ENCODE data around the gene IFNA16.
A peak's percentile ranks its signal among the peaks of the same experiment; 100 is the strongest.
"Not testable (repeated sequence)": the region's sequence is repeated elsewhere in the genome, so short reads cannot be mapped to it uniquely, and the experiment has no call there.

The IFNA16 gene

GRCh38 chr9:21194867-21195776 lies 22.0 kb downstream of the IFNA16 start:
- H3K4ac ChIP-seq (ENCODE audit: low read depth in 1 of 2, low read length in 2 of 2); H3K18ac ChIP-seq (ENCODE audit: low read depth in 1 of 2, low read length in 2 of 2); H4K8ac ChIP-seq (ENCODE audit: low read length); H3K4me1 ChIP-seq (ENCODE audit: control insufficient read depth, insufficient read depth, low read depth, low read length); H2BK15ac ChIP-seq (ENCODE audit: low read depth, poor library complexity, severe bottlenecking); H3K79me1 ChIP-seq (replicated peaks; ENCODE audit: low read length, poor library complexity, severe bottlenecking); H2AK5ac ChIP-seq (ENCODE audit: low read length, severe bottlenecking); H2BK120ac ChIP-seq (ENCODE audit: low read depth, low read length); H3K4me3 ChIP-seq (ENCODE audit: insufficient read depth in 1 of 2, low read depth in 1 of 2, low read length in 2 of 2); H4K91ac ChIP-seq (ENCODE audit: low read length); H2BK12ac ChIP-seq (ENCODE audit: low read length in 2 of 2); H2AFZ ChIP-seq (ENCODE audit: low read depth, low read length); H3K36me3 ChIP-seq (ENCODE audit: control insufficient read depth in 1 of 2, insufficient read depth in 2 of 2, low read depth in 1 of 2, low read length in 2 of 2); H3K14ac ChIP-seq (ENCODE audit: low read length in 2 of 2); H3K4me2 ChIP-seq (ENCODE audit: low read length, poor library complexity, severe bottlenecking); H2BK5ac ChIP-seq (ENCODE audit: low read depth, low read length, poor library complexity, severe bottlenecking); H3K9ac ChIP-seq (ENCODE audit: low read length); H3K23ac ChIP-seq (ENCODE audit: low read length in 2 of 2); H3K9me3 ChIP-seq (ENCODE audit: control insufficient read depth, low read length); H3K27ac ChIP-seq (ENCODE audit: low read length, poor library complexity, severe bottlenecking): not testable (repeated sequence)
- peaks cover 3 to 17% of the 10 kb centered on the region in 2 experiments for H3K27me3 ChIP-seq (ENCODE audit: control insufficient read depth in 1 of 2, insufficient read depth in 1 of 2, low read length in 2 of 2)
- DNase-seq, result peak; percentile 3
- WGBS, result 47% methylated on average over 1 of the region's 6 CpGs

- not testable (repeated sequence) for H3K36me3 ChIP-seq (ENCODE audit: control insufficient read depth in 1 of 2, insufficient read depth in 2 of 2, low read depth in 1 of 2, low read length in 2 of 2); H4K91ac ChIP-seq (ENCODE audit: low read length); H2BK120ac ChIP-seq (ENCODE audit: low read depth, low read length); H3K4me1 ChIP-seq (ENCODE audit: control insufficient read depth, insufficient read depth, low read depth, low read length); H3K23ac ChIP-seq (ENCODE audit: low read length in 2 of 2); DNase-seq; H3K79me1 ChIP-seq (replicated peaks; ENCODE audit: low read length, poor library complexity, severe bottlenecking); H3K4me3 ChIP-seq (ENCODE audit: insufficient read depth in 1 of 2, low read depth in 1 of 2, low read length in 2 of 2); H3K4ac ChIP-seq (ENCODE audit: low read depth in 1 of 2, low read length in 2 of 2); H2AK5ac ChIP-seq (ENCODE audit: low read length, severe bottlenecking); H3K27me3 ChIP-seq (ENCODE audit: control insufficient read depth in 1 of 2, insufficient read depth in 1 of 2, low read length in 2 of 2); H2BK5ac ChIP-seq (ENCODE audit: low read depth, low read length, poor library complexity, severe bottlenecking); H3K9ac ChIP-seq (ENCODE audit: low read length); H2AFZ ChIP-seq (ENCODE audit: low read depth, low read length); H3K27ac ChIP-seq (ENCODE audit: low read length, poor library complexity, severe bottlenecking); H3K9me3 ChIP-seq (ENCODE audit: control insufficient read depth, low read length); H3K14ac ChIP-seq (ENCODE audit: low read length in 2 of 2); H3K18ac ChIP-seq (ENCODE audit: low read depth in 1 of 2, low read length in 2 of 2); H3K4me2 ChIP-seq (ENCODE audit: low read length, poor library complexity, severe bottlenecking); H4K8ac ChIP-seq (ENCODE audit: low read length); H2BK15ac ChIP-seq (ENCODE audit: low read depth, poor library complexity, severe bottlenecking); H2BK12ac ChIP-seq (ENCODE audit: low read length in 2 of 2)
- WGBS, result no CpG with 5 or more reads among the region's 3 CpGs
Observed at GRCh38 chr9:21187487-21187886, 29.6 kb downstream of the IFNA16 start, which contains the start of gene IFNA4. IFNA4 (minus strand) TSS chr9:21187587; CDS start chr9:21187531, 56 bp downstream.

- H4K91ac ChIP-seq (ENCODE audit: low read length); H3K79me1 ChIP-seq (replicated peaks; ENCODE audit: low read length, poor library complexity, severe bottlenecking); H3K23ac ChIP-seq (ENCODE audit: low read length in 2 of 2); H4K8ac ChIP-seq (ENCODE audit: low read length); H3K36me3 ChIP-seq (ENCODE audit: control insufficient read depth in 1 of 2, insufficient read depth in 2 of 2, low read depth in 1 of 2, low read length in 2 of 2); H2BK120ac ChIP-seq (ENCODE audit: low read depth, low read length); H3K14ac ChIP-seq (ENCODE audit: low read length in 2 of 2); H3K27ac ChIP-seq (ENCODE audit: low read length, poor library complexity, severe bottlenecking); H2AK5ac ChIP-seq (ENCODE audit: low read length, severe bottlenecking); H2BK15ac ChIP-seq (ENCODE audit: low read depth, poor library complexity, severe bottlenecking); H3K4me1 ChIP-seq (ENCODE audit: control insufficient read depth, insufficient read depth, low read depth, low read length); H2AFZ ChIP-seq (ENCODE audit: low read depth, low read length); H2BK12ac ChIP-seq (ENCODE audit: low read length in 2 of 2); H3K4me2 ChIP-seq (ENCODE audit: low read length, poor library complexity, severe bottlenecking); H2BK5ac ChIP-seq (ENCODE audit: low read depth, low read length, poor library complexity, severe bottlenecking); H3K18ac ChIP-seq (ENCODE audit: low read depth in 1 of 2, low read length in 2 of 2); H3K9me3 ChIP-seq (ENCODE audit: control insufficient read depth, low read length); H3K4me3 ChIP-seq (ENCODE audit: insufficient read depth in 1 of 2, low read depth in 1 of 2, low read length in 2 of 2); H3K9ac ChIP-seq (ENCODE audit: low read length); H3K4ac ChIP-seq (ENCODE audit: low read depth in 1 of 2, low read length in 2 of 2): not testable (repeated sequence)
- peaks cover 5 to 12% of the 10 kb centered on the region in 2 experiments for H3K27me3 ChIP-seq (ENCODE audit: control insufficient read depth in 1 of 2, insufficient read depth in 1 of 2, low read length in 2 of 2)
- 35% methylated on average over 2 of the region's 4 CpGs for WGBS
- DNase-seq, result peak; percentile 5
Observed at GRCh38 chr9:21182810-21183736, 34.0 kb downstream of the IFNA16 start.

DNA sequence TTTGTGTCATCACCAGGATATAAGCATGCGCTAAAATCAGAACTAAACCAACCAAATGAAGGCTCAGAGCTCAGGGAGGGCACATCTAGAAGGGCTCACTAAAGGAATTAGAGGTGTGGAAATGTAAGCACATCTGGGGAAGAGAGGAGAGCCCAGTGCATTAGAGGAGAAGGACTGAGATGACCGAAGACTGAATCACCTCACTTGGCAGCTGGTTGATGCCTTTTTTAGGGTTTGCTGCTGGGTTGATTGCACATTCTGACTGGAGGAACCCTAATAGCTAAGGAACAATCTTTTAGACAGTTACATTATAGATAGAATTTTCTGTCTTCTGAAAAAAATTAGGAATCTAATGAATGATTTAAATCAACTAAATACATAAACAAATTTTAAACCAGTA lies 42.4 kb downstream of the IFNA16 start:
- Histone ChIP-seq H3K36me3 (ENCODE audit: control insufficient read depth in 1 of 2, insufficient read depth in 2 of 2, low read depth in 1 of 2, low read length in 2 of 2) (no peaks in the 10 kb centered on the region), H2BK12ac (ENCODE audit: low read length in 2 of 2) (no peak overlapping the region), H2AK5ac (ENCODE audit: low read length, severe bottlenecking) (no peak overlapping the region), H3K18ac (ENCODE audit: low read depth in 1 of 2, low read length in 2 of 2) (no peak overlapping the region), H3K27ac (ENCODE audit: low read length, poor library complexity, severe bottlenecking) (no peak overlapping the region), H4K91ac (ENCODE audit: low read length) (no peak overlapping the region), H4K8ac (ENCODE audit: low read length) (no peak overlapping the region), H3K4ac (ENCODE audit: low read depth in 1 of 2, low read length in 2 of 2) (no peak overlapping the region), H3K4me3 (ENCODE audit: insufficient read depth in 1 of 2, low read depth in 1 of 2, low read length in 2 of 2) (no peak overlapping the region), H3K79me1 (replicated peaks; ENCODE audit: low read length, poor library complexity, severe bottlenecking) (no peaks in the 10 kb centered on the region), H2AFZ (ENCODE audit: low read depth, low read length) (no peak overlapping the region), H3K23ac (ENCODE audit: low read length in 2 of 2) (no peak overlapping the region), H2BK15ac (ENCODE audit: low read depth, poor library complexity, severe bottlenecking) (no peak overlapping the region), H3K9ac (ENCODE audit: low read length) (no peak overlapping the region), H3K9me3 (ENCODE audit: control insufficient read depth, low read length) (no peaks in the 10 kb centered on the region), H2BK5ac (ENCODE audit: low read depth, low read length, poor library complexity, severe bottlenecking) (no peak overlapping the region), H3K4me1 (ENCODE audit: control insufficient read depth, insufficient read depth, low read depth, low read length) (no peaks in the 10 kb centered on the region), H3K14ac (ENCODE audit: low read length in 2 of 2) (no peak overlapping the region), H3K27me3 (ENCODE audit: control insufficient read depth in 1 of 2, insufficient read depth in 1 of 2, low read length in 2 of 2) (peaks cover 4 to 12% of the 10 kb centered on the region in 2 experiments), H2BK120ac (ENCODE audit: low read depth, low read length) (no peak overlapping the region), H3K4me2 (ENCODE audit: low read length, poor library complexity, severe bottlenecking) (no peak overlapping the region)
- 100% methylated on average over 2 of the region's 2 CpGs for WGBS
- DNase-seq, result no peak

All from mesenchymal stem cell (in vitro differentiated cells and primary cell).